Activated T-cell treated with anti-CD3 and anti-CD28 coated beads, Interleukin-2, amount 50 U/mL, for 48 hours (primary cell): ENCODE results near the gene GPR108.

Experiments used
- DNase-seq, 2 experiments: peaks; one replicate each; pipeline ENCODE4 v3.0.0-alpha.2; 2020

GPR108 gene

DNA sequence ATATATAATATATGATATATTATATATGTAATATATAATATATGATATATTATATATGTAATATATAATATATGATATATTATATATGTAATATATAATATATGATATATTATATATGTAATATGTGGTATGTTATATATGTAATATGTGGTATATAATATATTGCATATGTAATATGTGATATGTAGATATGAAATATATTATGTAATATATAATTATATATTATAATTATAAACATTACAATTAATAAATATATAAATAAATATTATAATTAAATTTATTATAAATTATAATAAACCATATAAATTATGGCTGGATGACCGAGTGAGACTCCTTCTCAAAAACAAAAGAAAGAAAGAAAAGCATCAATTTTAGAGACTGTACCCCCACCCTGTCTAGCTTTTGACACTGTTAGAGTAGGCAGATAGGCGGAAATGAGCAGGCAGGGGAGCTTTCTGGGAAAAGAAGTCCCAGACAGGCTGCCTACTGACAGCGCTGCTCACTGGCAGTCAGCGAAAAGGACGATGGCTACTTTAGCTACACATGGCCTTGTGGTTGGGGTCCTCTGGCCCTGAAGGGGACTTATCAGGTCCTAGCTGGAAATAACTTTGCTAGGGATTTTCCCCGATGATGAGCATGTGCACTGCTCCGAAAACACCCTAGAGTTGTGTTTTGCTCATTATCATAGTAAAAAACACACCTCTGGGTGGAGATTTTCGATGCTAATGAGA is 36.6 kb downstream of the GPR108 start:
- DNase-seq: no peak

DNA sequence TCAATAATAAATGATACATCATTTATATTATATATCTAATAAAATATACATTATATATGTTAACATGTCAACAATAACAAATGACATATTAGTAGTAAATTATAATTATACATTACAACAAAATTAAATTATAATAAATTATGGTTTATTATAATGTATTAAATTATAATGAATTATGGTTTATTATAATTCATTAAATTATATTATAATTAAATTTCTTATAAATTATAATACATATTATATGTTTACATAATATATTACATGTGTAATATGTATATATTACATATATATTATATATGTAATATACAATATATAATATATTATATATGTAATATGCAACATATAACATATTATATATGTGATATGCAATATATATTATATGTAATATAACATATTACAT is 37.4 kb downstream of the GPR108 start:
- DNase-seq: no peak

DNA sequence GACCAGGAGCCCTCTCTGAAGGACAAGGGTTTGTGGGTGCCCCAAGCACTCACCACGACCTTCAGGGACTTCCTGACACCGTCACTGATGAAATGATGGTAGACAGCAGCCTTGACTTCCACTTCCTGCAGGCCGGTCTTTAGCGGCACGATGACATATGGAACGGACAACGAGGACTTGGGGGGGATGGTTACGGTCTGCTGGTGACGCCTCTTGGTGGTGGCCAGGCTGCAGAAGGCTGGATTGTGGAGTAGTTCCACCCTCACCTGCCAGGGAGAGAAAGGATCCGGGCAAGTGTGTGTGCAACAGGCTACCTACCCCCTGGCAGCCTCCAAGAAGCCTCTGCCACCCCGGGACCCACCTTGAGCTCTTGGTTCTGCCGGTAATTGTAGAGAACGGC is 40.1 kb downstream of the GPR108 start:
- DNase-seq: no peak

DNA sequence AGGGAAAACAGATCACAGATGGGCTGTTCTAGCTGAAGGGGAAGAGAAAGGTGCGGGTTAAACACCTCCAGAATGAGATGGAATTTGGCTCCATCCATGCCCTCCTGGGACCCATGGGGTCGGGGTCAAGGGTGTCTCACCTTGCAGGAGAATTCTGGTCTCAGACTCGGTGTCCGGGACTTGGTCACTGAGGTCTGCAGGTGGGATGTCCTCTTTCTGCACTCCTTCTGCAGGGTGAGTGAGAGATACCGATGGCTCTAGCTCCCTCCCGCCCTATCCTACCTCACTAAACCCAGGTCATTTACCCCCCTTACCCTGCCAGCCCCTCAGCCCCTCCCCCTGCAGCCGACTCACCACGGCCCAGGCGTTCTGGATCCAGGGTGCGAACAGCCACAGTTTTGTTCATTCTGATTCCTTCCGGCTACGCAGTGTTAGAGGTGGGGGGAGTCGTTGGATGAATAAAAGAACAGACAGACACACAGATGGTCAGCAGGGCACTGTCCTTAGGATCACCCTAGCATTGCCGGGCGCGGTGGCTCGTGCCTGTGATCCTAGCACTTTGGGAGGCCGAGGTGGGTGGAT is 41.0 kb downstream of the GPR108 start:
- DNase-seq: no peak

DNA sequence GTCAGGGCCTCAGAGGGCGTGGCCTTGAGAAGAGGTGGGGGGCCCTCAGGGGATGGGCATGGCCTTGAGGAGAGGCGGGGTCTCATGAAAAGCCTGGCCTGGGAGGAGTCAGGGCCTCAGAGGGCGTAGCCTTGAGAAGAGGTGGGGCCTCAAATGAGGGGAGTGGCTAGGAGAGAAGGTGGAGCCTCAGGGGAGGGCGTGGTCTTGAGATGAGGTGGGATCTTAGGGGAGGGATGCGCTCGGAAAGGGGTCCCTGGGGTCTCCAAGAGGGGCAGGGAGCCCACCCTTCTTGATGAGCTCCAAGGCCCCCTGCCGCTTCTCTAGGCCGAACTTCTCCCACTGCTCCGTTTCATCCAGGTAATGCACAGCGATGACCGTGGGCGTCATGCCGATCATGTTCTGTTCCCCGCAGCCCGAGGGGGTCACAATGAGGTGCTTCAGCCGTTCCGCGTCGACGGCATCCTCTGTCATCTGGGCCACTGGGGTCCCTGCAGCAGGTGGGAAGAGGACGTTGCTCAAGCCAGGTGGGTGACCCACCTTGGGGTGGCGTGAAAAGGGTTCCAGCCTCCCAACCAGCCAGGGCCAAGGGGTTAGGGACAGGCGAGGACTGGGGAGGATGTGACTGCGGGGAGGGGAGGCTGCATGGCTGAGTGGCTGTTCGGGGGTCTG is 43.1 kb downstream of the GPR108 start:
- peak; percentile 54 to 61 for DNase-seq

DNA sequence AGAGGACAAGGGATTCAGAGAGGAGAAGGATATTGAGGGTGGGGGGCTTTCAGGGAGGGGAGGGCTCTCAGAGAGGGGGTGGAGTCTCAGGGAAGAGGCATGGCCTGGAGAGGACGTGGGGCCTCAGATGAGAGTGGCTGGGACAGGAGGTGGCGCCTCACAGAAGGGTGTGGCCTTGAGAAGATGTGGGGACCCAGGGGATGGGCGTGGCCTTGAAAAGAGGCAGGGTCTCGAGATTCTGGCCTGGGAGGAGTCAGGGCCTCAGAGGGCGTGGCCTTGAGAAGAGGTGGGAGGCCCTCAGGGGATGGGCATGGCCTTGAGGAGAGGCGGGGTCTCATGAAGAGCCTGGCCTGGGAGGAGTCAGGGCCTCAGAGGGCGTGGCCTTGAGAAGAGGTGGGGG is 43.7 kb downstream of the GPR108 start:
- DNase-seq: no peak

DNA sequence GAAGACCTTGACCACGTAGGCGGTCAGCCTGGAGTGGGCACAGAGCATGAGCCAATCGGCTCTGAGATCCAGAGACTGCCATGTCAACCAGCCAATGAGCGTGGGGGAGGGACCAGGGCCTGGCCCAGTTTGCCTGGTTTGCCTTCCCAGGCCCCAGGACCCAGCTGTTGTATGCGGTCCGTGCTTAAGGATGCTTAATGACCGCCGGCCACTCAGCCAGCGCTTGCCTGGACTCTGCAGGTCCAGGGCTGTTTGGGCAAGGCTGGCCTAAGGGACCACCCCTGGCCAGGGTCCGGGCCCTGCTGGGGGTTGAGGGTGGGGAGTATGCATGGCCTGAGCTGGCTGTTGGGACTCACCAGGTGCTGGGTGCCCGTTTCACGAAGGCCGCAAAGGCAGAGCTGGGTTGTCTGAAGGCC is 44.3 kb downstream of the GPR108 start:
- DNase-seq: no peak

DNA sequence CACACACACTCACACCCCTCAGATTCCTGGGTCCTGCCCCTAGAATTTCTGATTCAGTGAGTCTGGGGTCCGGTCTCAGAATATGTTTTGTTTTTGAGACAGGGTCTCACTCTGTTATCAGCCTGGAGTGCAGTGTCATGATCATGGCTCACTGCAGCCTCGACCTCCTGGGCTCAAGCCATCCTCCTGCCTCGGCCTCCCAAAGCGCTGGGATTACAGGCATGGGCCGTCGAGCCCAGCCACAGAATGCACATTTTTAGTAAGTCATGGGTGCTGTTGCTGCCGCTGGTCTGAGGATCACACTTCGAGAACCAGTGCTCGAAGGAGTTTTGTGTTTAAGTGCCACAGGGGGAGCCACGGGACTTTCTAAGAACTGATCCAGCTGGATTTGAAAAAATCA is 45.4 kb downstream of the GPR108 start:
- DNase-seq: no peak

DNA sequence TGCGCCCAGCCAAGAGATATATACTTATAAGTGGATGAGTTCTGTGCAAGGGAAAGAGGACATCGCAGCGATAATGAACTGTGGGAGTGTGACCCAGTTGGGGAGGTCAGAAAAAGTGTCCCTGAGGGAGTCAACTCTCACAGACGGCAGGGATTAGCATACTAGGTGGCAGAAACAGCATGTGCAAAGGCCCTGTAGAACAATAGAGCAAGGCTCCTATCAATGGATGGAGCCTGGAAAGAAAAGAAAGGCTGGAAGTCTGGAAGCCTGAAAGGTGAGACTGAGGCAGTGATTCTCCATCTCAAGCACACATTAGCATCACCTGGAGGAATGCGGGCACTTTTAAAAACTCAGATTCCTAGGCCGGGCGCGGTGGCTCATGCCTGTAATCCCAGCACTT is 46.0 kb downstream of the GPR108 start:
- DNase-seq: no peak

DNA sequence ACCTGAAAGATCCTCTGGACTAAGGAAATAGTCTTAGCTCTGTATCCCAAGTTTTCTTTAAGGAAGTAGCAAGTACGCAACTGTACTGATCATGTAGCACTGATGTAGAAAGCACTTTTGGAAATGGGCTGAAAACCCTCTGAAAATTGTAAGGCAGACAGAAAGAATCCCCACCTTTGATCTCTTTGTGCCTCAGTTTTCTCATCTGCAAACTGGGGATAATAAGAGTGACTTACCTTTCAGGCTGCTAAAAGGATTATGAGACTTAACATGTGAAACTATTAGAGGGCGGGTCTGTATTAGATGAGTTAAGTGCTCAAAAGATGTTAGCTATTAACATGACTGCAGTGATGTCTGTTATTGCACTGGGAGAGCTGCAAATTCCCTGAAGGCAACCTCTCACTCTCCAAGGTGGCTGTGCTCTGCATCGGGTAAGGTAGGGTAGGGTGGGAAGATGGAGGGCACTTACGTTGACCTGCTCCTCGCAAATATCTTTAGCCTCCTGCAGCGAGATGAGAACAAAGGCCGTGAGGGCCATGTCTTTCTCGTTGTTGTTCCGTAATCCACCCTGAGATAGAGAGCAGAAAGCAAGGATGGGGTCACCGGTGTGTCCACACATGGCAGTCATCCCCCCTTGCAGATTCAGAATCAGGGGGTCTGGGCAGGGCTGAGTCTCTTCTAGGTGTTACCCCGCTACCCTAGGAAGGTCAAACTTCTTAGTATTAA is 47.1 kb downstream of the GPR108 start:
- no peak for DNase-seq

DNA sequence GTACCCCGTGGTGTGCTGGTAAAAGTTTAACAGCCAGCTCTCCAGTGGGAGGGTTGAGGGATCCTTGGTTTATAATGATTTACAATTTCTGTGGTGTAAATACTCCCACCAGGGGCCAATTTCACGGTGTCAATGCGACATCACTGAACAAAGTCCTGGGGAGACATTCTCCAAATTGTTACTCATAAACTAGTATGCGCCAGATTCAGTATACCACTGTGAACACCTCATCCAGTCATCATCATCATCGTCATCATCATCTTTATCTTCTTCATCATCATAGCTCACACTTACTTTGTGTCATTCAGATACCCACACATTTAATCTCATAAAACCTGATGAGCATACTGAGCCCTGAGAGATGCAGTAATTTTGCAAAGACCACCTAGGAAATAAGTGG is 50.3 kb downstream of the GPR108 start:
- DNase-seq: no peak

DNA sequence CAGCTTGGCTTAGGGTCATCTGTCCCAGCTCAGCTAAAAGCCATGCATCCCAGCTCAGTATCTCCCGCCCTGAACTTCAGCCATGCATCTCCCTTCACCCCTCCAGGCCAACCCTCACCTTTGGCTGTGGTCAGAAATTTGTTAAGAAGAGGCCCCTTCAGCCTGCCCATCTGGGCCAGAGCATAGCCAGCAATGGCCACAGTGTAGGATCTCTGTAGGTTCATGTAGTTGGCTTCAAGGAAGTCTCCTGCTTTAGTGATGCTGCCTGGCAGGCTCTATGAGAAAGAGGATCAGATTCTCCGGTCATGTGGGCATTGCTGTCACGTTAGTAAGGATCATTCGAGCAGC is 50.8 kb downstream of the GPR108 start:
- DNase-seq: no peak

DNA sequence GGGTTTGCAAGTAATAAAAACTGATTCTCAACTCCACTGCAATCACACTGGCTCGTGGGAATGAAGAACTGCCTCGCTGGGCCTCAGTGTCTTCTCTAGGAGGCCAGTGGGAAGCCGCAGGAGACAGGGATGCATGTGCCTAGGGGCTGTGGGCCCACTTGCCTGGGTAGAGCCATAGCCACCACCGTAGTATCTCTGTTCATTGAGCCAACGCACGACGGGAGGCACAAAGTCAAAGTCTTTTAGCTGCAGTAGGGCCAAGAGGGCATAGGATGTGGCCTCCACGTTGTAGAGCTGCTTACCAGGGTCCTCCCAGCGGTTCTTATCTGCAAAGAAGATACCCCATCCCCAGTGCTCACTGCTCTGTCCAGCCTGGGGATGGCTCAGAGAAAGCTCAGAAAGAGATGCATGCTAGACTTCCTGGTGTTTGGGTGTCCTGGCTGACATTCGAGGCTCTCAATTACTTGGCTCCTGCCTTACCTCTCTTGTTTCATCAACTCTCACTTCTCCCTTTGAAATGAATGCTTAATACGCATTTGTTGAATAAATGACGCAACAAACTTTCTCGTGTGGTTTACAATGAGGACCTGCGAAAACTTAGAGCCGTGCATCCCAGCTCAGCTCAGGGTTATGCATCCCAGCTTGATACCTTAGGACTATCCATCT is 51.3 kb downstream of the GPR108 start:
- no peak for DNase-seq

DNA sequence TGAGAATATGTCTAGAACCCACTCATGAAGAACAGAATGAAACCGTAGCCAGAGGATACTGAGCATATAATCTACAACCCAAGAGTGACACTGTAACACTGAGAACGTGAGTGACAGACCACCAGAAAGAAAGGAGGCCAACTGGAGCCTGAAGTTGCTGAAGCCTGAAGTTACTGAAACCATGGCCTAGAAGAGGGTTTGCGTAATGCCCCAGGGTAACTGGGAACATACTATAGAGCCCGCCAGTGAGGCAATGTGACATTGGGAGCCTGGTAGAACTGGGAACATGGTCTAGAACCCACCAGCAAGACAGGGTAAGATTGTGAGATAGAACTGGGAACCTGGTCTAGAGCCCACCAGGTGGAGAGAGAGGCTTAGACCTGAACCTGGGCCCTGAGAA is 51.9 kb downstream of the GPR108 start:
- no peak for DNase-seq

DNA sequence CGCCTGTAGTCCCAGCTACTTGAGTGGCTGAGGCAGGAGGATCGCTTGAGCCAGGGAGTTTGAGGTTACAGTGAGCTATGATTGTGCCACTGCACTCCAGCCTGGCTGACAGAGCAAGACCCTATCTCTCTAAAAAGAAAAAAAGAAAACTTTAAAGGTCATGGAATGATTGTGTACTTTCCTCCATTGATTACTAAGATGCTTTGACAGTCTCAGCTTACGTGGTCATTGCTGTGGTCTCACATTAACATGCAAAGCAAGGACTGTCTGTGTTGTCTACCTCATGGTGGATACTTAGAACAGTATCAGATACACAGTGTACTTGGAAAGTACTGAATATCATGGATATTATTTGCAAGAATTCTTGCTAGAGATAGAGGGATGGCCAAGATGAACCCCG is 53.4 kb downstream of the GPR108 start:
- DNase-seq: no peak

DNA sequence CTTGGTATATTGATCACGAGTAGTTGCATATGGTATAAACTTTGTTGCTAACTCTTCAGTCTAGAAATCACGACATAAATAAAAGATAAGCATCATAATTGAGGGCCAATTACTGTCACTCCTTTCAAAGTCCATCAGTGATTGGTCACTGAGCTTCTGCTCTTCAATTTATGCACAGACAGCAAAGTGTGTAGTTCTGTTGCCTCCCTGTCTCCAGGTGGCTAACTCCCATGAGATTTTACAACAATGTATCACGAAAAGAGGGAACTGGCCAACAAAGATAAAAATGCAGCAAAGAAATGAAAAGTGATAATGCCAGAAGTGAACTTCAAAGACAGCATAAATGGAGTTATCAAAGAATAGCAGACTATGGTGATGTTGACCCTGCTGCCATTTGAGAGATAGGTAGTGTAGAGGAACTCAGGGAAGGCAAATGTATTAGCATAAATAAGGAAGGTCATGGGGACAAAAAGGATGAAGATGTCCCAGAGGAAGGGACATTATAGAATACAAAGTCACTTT is 54.7 kb downstream of the GPR108 start:
- DNase-seq: no peak

DNA sequence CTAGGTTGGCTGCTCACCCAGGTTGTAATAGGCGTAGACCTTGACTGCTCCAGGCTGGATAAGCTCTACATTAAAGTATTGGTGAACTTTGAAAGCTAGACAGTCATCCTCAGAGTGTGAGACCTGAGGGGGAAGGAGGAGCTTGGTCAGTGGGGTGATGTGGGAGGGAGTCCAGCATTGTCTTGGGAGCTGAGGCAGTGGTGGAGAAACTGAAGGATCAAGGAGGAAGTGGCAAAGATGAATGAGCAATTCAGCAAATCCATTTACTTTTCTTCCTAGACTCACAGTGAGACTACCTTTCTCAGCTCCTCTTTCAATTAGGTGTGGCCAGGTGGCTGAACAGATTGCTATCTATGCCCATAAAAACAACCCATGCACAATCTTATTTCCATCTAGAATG is 57.2 kb downstream of the GPR108 start:
- no peak for DNase-seq
